ENCODE measurements around the gene SEMA4B. TPM values are rescaled to one million over a fixed set of nuclear protein-coding genes. Genes with fewer than 3 reads are reported as not detected.

Gene SEMA4B
- total and polyA plus RNA-seq, 2 donors from 2014 or later, result 28.7 to 190 TPM

- FAIRE-seq (no peak), DNase-seq (peak in 1 of 5 donors; percentile 53)
- intact Hi-C loops (cut with DNase I), result no loop called here
These were observed 33.2 kb downstream of the SEMA4B start, which contains the start of gene GDPGP1 for GRCh38 chr15:90234096-90234988. TSS of gene GDPGP1 (plus strand) at chr15:90234209. CDS start at chr15:90240909, 6,700 bp downstream.

GRCh38 chr15:90239371-90239770 lies 38.2 kb downstream of the SEMA4B start:
- Histone ChIP-seq H3K9me3 (ENCODE audit: control insufficient read depth in 2 of 3, insufficient read depth in 1 of 3, low read length in 3 of 3) (no peaks in the 10 kb centered on the region), H3K36me3 (ENCODE audit: control insufficient read depth in 2 of 3, insufficient read depth in 3 of 3, low read length in 3 of 3) (peaks cover 0 to 7% (median 3%) of the 10 kb centered on the region in 3 donors), H3K4me3 (ENCODE audit: low read length in 3 of 3) (no peak overlapping the region), H3K27me3 (ENCODE audit: control insufficient read depth, insufficient read depth, low read length) (no peaks in the 10 kb centered on the region), H3K27ac (ENCODE audit: low read depth in 2 of 2, low read length in 2 of 2) (no peak overlapping the region), H3K9ac (ENCODE audit: low read length in 3 of 3) (no peak overlapping the region), H3K4me1 (ENCODE audit: control insufficient read depth in 2 of 3, insufficient read depth in 2 of 3, low read depth in 1 of 3, low read length in 3 of 3) (peaks cover 0 to 7% (median 0%) of the 10 kb centered on the region in 3 donors)
- intact Hi-C loops (cut with DNase I), result no loop called here
- FAIRE-seq (no peak), DNase-seq (no peak)
- TF ChIP-seq CTCF (IDR thresholded peaks at IDR 0.05; ENCODE audit: borderline replicate concordance, extremely low read depth, insufficient read depth), result no peak

More at GRCh38 chr15:90234096-90234988, 33.2 kb downstream of the SEMA4B start, which contains the start of gene GDPGP1:
- Histone ChIP-seq H3K9ac (ENCODE audit: low read length in 3 of 3) (peak within 1 kb of the TSS; percentile 68 to 83 (median 79)), H3K27me3 (ENCODE audit: control insufficient read depth, insufficient read depth, low read length) (no peaks in the 10 kb centered on the region), H3K36me3 (ENCODE audit: control insufficient read depth in 2 of 3, insufficient read depth in 3 of 3, low read length in 3 of 3) (peaks cover 0 to 21% (median 10%) of the 10 kb centered on the region in 3 donors), H3K4me1 (ENCODE audit: control insufficient read depth in 2 of 3, insufficient read depth in 2 of 3, low read depth in 1 of 3, low read length in 3 of 3) (peaks cover 0 to 33% (median 23%) of the 10 kb centered on the region in 3 donors), H3K9me3 (ENCODE audit: control insufficient read depth in 2 of 3, insufficient read depth in 1 of 3, low read length in 3 of 3) (no peaks in the 10 kb centered on the region), H3K27ac (ENCODE audit: low read depth in 2 of 2, low read length in 2 of 2) (peak within 1 kb of the TSS; percentile 89 to 97), H3K4me3 (ENCODE audit: low read length in 3 of 3) (peak within 1 kb of the TSS; percentile 71 to 86 (median 83))
- no peak for TF ChIP-seq CTCF (IDR thresholded peaks at IDR 0.05; ENCODE audit: borderline replicate concordance, extremely low read depth, insufficient read depth)

GRCh38 chr15:90240856-90241255 lies 39.7 kb downstream of the SEMA4B start:
- Histone ChIP-seq H3K27ac (ENCODE audit: low read depth in 2 of 2, low read length in 2 of 2) (no peak overlapping the region), H3K9ac (ENCODE audit: low read length in 3 of 3) (no peak overlapping the region), H3K9me3 (ENCODE audit: control insufficient read depth in 2 of 3, insufficient read depth in 1 of 3, low read length in 3 of 3) (no peaks in the 10 kb centered on the region), H3K4me3 (ENCODE audit: low read length in 3 of 3) (no peak overlapping the region), H3K36me3 (ENCODE audit: control insufficient read depth in 2 of 3, insufficient read depth in 3 of 3, low read length in 3 of 3) (peaks cover 0 to 7% (median 3%) of the 10 kb centered on the region in 3 donors), H3K4me1 (ENCODE audit: control insufficient read depth in 2 of 3, insufficient read depth in 2 of 3, low read depth in 1 of 3, low read length in 3 of 3) (no peaks in the 10 kb centered on the region), H3K27me3 (ENCODE audit: control insufficient read depth, insufficient read depth, low read length) (no peaks in the 10 kb centered on the region)
- no peak for FAIRE-seq
- DNase-seq, result no peak
- TF ChIP-seq CTCF (IDR thresholded peaks at IDR 0.05; ENCODE audit: borderline replicate concordance, extremely low read depth, insufficient read depth), result no peak
- intact Hi-C loops (cut with DNase I), result no loop called here
